K562 (cell line): ENCODE data around the gene PHTF2. TPM values are rescaled to one million over a fixed set of nuclear protein-coding genes. Genes with fewer than 3 reads are reported as not detected.

Experiments
- ATAC-seq: fragments of 200-7000 bp; cut with Tn5 transposase; 3 replicates; pipeline ENCODE4 v1.9.1; 2020; ENCODE audit warnings: moderate library complexity
- BruUV-seq: library from RNA; stranded (reverse); fragments of 400-500 nt; replicated peaks from 2 replicates; lab custom pipeline; 2021; lab: Mats Ljungman, UMichigan
- CTCF ChIA-PET: fragments of 300-600 bp; formaldehyde crosslinking; extraction: SDS; loops from one replicate; lab custom pipeline; 2021; ENCODE audit warnings: low intra/inter-chr PET ratio; lab: Yijun Ruan, JAX
- POLR2A ChIA-PET: fragments of 300-600, 350-650 bp; sonication (Branson Sonifier 250); formaldehyde crosslinking; extraction: SDS; loops from one replicate; lab custom pipeline; 2021; ENCODE audit warnings: antibody characterized with exemption, inconsistent platforms; lab: Yijun Ruan, JAX
- DNase-seq, 4 experiments: peaks; one replicate each; pipeline versions ENCODE4 v3.0.0 to v3.0.0-alpha.2; 2011 to 2018; ENCODE audit warnings: low spot score in 3 of 4, mixed read lengths in 3 of 4; ENCODE audit errors: extremely low read depth in 1 of 4
- FAIRE-seq: peaks from 2 replicates; lab custom pipeline; 2011; peaks lifted over from hg19 to GRCh38; lab: Jason Lieb, UNC
- H2AFZ ChIP-seq: 2 replicates; pipeline ENCODE4 v1.6.0; 2011; ENCODE audit warnings: low read depth, low read length, control low read depth, inconsistent platforms
- H3K27ac ChIP-seq: fragments of 200-600 bp; 3 replicates; pipeline ENCODE4 v1.8.0; 2011; ENCODE audit warnings: low read depth, mild to moderate bottlenecking, control low read depth, inconsistent platforms, low read length, moderate library complexity, mixed read lengths; ENCODE audit errors: extremely low read depth
- H3K27me3 ChIP-seq, 2 experiments: fragments of 300-600 bp in 1 of 2; 2 replicates in 1 of 2; 3 replicates in 1 of 2; pipeline versions ENCODE4 v1.6.0 to v1.8.0; 2011; ENCODE audit warnings: inconsistent platforms in 2 of 2, low read length in 2 of 2, mild to moderate bottlenecking in 1 of 2, mixed read lengths in 1 of 2, moderate library complexity in 1 of 2; ENCODE audit not compliant: control insufficient read depth in 2 of 2, insufficient read depth in 2 of 2
- H3K36me3 ChIP-seq: fragments of 300-600 bp; 3 replicates; pipeline ENCODE4 v1.8.0; 2011; ENCODE audit warnings: mild to moderate bottlenecking, low read length, inconsistent platforms; ENCODE audit not compliant: control insufficient read depth, insufficient read depth
- H3K4me1 ChIP-seq, 2 experiments: fragments of 200-600 bp in 1 of 2; replicated peaks in 1 of 2; 2 replicates in 1 of 2; 3 replicates in 1 of 2; pipeline versions ENCODE4 v1.5.1 to v1.8.0; 2011; ENCODE audit warnings: inconsistent platforms in 2 of 2, low read length in 2 of 2, mild to moderate bottlenecking in 1 of 2, mixed read lengths in 1 of 2, moderate library complexity in 1 of 2; ENCODE audit not compliant: control insufficient read depth in 2 of 2, insufficient read depth in 2 of 2
- H3K4me2 ChIP-seq: 2 replicates; pipeline ENCODE4 v1.6.1; 2011; ENCODE audit warnings: low read length, control low read depth, inconsistent platforms, mixed read lengths; ENCODE audit not compliant: insufficient read depth
- H3K4me3 ChIP-seq: fragments of 200-600 bp; sonication (generic), shearing (Covaris generic); 2 replicates; pipeline ENCODE4 v1.5.1; 2016; ENCODE audit warnings: control low read depth, inconsistent platforms
- H3K79me2 ChIP-seq: fragments of 200-600 bp; 3 replicates; pipeline ENCODE4 v1.8.0; 2011; ENCODE audit warnings: low read length, inconsistent platforms; ENCODE audit not compliant: control insufficient read depth, insufficient read depth
- H3K9ac ChIP-seq, 2 experiments: 2 replicates each; pipeline versions ENCODE4 v1.6.0 to v1.6.1; 2011; ENCODE audit warnings: low read depth in 2 of 2, low read length in 2 of 2, control low read depth in 1 of 2, inconsistent platforms in 1 of 2, mild to moderate bottlenecking in 1 of 2, mixed read lengths in 1 of 2; ENCODE audit not compliant: insufficient read depth in 1 of 2
- H3K9me1 ChIP-seq: one replicate; pipeline ENCODE4 v1.6.0; 2011; ENCODE audit warnings: inconsistent platforms, mild to moderate bottlenecking, low read length, moderate library complexity; ENCODE audit not compliant: control insufficient read depth, insufficient read depth
- H3K9me3 ChIP-seq: replicated peaks from 2 replicates; pipeline ENCODE4 v1.5.1; 2011; ENCODE audit warnings: low read depth, low read length, inconsistent platforms; ENCODE audit not compliant: control insufficient read depth, insufficient read depth
- H4K20me1 ChIP-seq: replicated peaks from 2 replicates; pipeline ENCODE4 v1.6.1; 2011; ENCODE audit warnings: low read length, inconsistent platforms, mixed read lengths; ENCODE audit not compliant: control insufficient read depth, insufficient read depth
- ELK3 ChIP-seq: fragments of 450-650 bp; formaldehyde crosslinking; IDR thresholded peaks from 2 replicates; pipeline ENCODE4 v1.4.0; 2020; ENCODE audit warnings: mild to moderate bottlenecking
- ETV5 ChIP-seq: sonication (generic); formaldehyde crosslinking; IDR thresholded peaks from 2 replicates; pipeline ENCODE4 v1.4.0; 2020; ENCODE audit warnings: low read depth, mild to moderate bottlenecking, missing genetic modification reagents
- ILK ChIP-seq: fragments of 450-650 bp; IDR thresholded peaks from 2 replicates; pipeline ENCODE4 v1.6.1; 2016; ENCODE audit warnings: missing genetic modification characterization, low read depth, mild to moderate bottlenecking, missing compliant biosample characterization, moderate library complexity, borderline replicate concordance
- IRF2 ChIP-seq: sonication (generic); formaldehyde crosslinking; IDR thresholded peaks from 2 replicates; pipeline ENCODE4 v1.8.1; 2022; ENCODE audit warnings: mild to moderate bottlenecking, missing genetic modification reagents
- KDM4B ChIP-seq, 2 experiments: fragments of 450-650 bp in 1 of 2; sonication (generic) in 1 of 2; IDR thresholded peaks; 2 replicates each; pipeline ENCODE4 v1.6.1; 2016 to 2017; ENCODE audit warnings: borderline replicate concordance in 2 of 2, antibody characterized with exemption in 1 of 2, low read depth in 1 of 2, mild to moderate bottlenecking in 1 of 2
- KLF10 ChIP-seq: fragments of 250-450 bp; sonication (Bioruptor Pico); IDR thresholded peaks from 2 replicates; pipeline ENCODE4 v1.6.1; 2021; ENCODE audit warnings: matching md5 sums
- NCOA1 ChIP-seq: fragments of 450-650 bp; IDR thresholded peaks from 2 replicates; pipeline ENCODE4 v1.6.1; 2016; ENCODE audit warnings: low read depth
- NCOA6 ChIP-seq: fragments of 450-650 bp; IDR thresholded peaks from 2 replicates; pipeline ENCODE4 v1.6.1; 2017; ENCODE audit warnings: mild to moderate bottlenecking
- PHB ChIP-seq: fragments of 250-450 bp; sonication (Bioruptor Pico); IDR thresholded peaks from 2 replicates; pipeline ENCODE4 v1.5.0; 2021
- POLR3G ChIP-seq: IDR thresholded peaks from 2 replicates; pipeline ENCODE4 v1.6.1; 2011; ENCODE audit not compliant: insufficient read length, insufficient replicate concordance; ENCODE audit errors: extremely low read depth
- PREB ChIP-seq: sonication (generic); formaldehyde crosslinking; IDR thresholded peaks from 2 replicates; pipeline ENCODE4 v1.8.1; 2023; ENCODE audit warnings: mild to moderate bottlenecking, missing genetic modification reagents
- RBFOX2 ChIP-seq: fragments of 200-400 bp; formaldehyde crosslinking; IDR thresholded peaks from 2 replicates; pipeline ENCODE4 v1.6.1; 2017; ENCODE audit warnings: low read depth, mild to moderate bottlenecking, low read length, moderate library complexity
- RFX1 ChIP-seq: fragments of 450-650 bp; IDR thresholded peaks from 2 replicates; pipeline ENCODE4 v1.6.1; 2016; ENCODE audit warnings: mild to moderate bottlenecking, moderate library complexity
- TGIF2 ChIP-seq: sonication (generic); formaldehyde crosslinking; IDR thresholded peaks from 2 replicates; pipeline ENCODE4 v1.8.1; 2022; ENCODE audit warnings: mild to moderate bottlenecking, missing genetic modification reagents, moderate library complexity
- VEZF1 ChIP-seq: fragments of 200-800 bp; sonication (Bioruptor generic); IDR thresholded peaks from 2 replicates; pipeline ENCODE4 v1.6.1; 2017; ENCODE audit warnings: missing genetic modification characterization, missing compliant biosample characterization
- XRCC5 ChIP-seq: fragments of 200-400 bp; formaldehyde crosslinking; IDR thresholded peaks from 2 replicates; pipeline ENCODE4 v1.6.1; 2017; ENCODE audit warnings: low read depth, mild to moderate bottlenecking, low read length
- ZFP1 ChIP-seq: fragments of 450-650 bp; formaldehyde crosslinking; IDR thresholded peaks from 2 replicates; pipeline ENCODE4 v1.4.0; 2020; ENCODE audit warnings: mild to moderate bottlenecking, mixed read lengths
- ZNF511 ChIP-seq: sonication (generic); formaldehyde crosslinking; IDR thresholded peaks from 2 replicates; pipeline ENCODE4 v1.8.0; 2022; ENCODE audit warnings: mild to moderate bottlenecking, missing genetic modification reagents
- ZNF586 ChIP-seq: fragments of 450-650 bp; formaldehyde crosslinking; conservative IDR thresholded peaks from 2 replicates; pipeline ENCODE4 v1.4.0; 2020; ENCODE audit warnings: mild to moderate bottlenecking, moderate library complexity
- ZSCAN32 ChIP-seq: fragments of 450-650 bp; formaldehyde crosslinking; IDR thresholded peaks from 2 replicates; pipeline ENCODE4 v1.4.0; 2020; ENCODE audit warnings: mild to moderate bottlenecking, moderate library complexity
- WGBS: fragments of 100-300 bp; shearing (Covaris generic); methylation state at CpG from one replicate; pipeline ENCODE4 v1.1.6; 2016; ENCODE audit warnings: low coverage, mixed read lengths; ENCODE audit not compliant: insufficient coverage; ENCODE audit errors: missing lambda C conversion rate; 5-methylcytosine and 5-hydroxymethylcytosine counted together
- in situ Hi-C: fragments of 300-500 bp; cut with MboI; formaldehyde crosslinking; loops from 4 replicates; pipeline ENCODE4 v1.15.0; 2018; ENCODE audit warnings: inconsistent platforms, mixed read lengths
- intact Hi-C: fragments of 100-400 bp; cut with micrococcal nuclease; formaldehyde crosslinking; loops from 2 replicates; pipeline ENCODE4 v1.14.2; 2022
- polyA plus RNA-seq, 8 experiments: library from polyadenylated mRNA; depleted of rRNA in 4 of 8; stranded (reverse) in 5 of 8; unstranded in 3 of 8; fragments of >200 nt; fragmentation: Nextera tagmentation in 2 of 8; fragmentation: Illumina TruSeq in 1 of 8; extraction: Ambion mirVana in 2 of 8; extraction: Trizol in 1 of 8; gene quantifications; 2 replicates each; pipeline versions ENCODE4 v1.2.1 to v1.2.3, GENCODE V29; 2011 to 2014; ENCODE audit warnings: inconsistent platforms in 1 of 8, missing spikeins in 1 of 8
- total RNA-seq, 7 experiments: library from RNA; depleted of rRNA in 6 of 7; stranded (reverse); fragments of >200 nt in 6 of 7; fragmentation: Illumina TruSeq in 2 of 7; extraction: Trizol in 2 of 7; gene quantifications; 2 replicates each; pipeline versions ENCODE4 v1.2.1 to v1.2.3, GENCODE V29; 2011 to 2021; ENCODE audit warnings: low replicate concordance in 1 of 7

PHTF2 gene
- total and polyA plus RNA-seq, 9 of the 15 experiments (the other 6 are each of a cell fraction or from before 2014, with no cell fraction given) = 17.9 to 43.6 (median 25.4) TPM

GRCh38 chr7:77858278-77858677, 59.7 kb downstream of the PHTF2 start:
- H3K4me2 ChIP-seq = no peak overlapping the region
- no peak overlapping the region for H3K4me3 ChIP-seq
- ChIA-PET CTCF (no interaction called here), POLR2A (no interaction called here)
- no TSS peak for BruUV-seq
- H3K27me3 ChIP-seq = no peaks in the 10 kb centered on the region
- no peak for TF ChIP-seq ETV5
- TF ChIP-seq XRCC5 = no peak
- no peak for TF ChIP-seq ELK3 (CRISPR knock-in tag)
- no peak for TF ChIP-seq POLR3G
- no peak for TF ChIP-seq TGIF2 (CRISPR knock-in tag)
- no peak for TF ChIP-seq PHB (CRISPR knock-in tag)
- no peak for TF ChIP-seq ILK
- TF ChIP-seq NCOA1 = no peak
- TF ChIP-seq KLF10 (CRISPR knock-in tag) = no peak
- no peak for TF ChIP-seq IRF2 (CRISPR knock-in tag)
- TF ChIP-seq RFX1 = no peak
- no peak for TF ChIP-seq KDM4B (IDR thresholded peaks at IDR 0.05; ENCODE audit: borderline replicate concordance in 2 of 2, low read depth in 1 of 2)
- no peak for TF ChIP-seq PREB (CRISPR knock-in tag)
- no peak for TF ChIP-seq VEZF1 (CRISPR knock-in tag)
- TF ChIP-seq ZNF511 (CRISPR knock-in tag) = no peak
- TF ChIP-seq ZSCAN32 (CRISPR knock-in tag) = no peak
- no peak for TF ChIP-seq NCOA6
- TF ChIP-seq ZFP1 (CRISPR knock-in tag) = no peak
- no peak for TF ChIP-seq RBFOX2
- no peak for TF ChIP-seq ZNF586 (CRISPR knock-in tag)
- ATAC-seq (no peak), DNase-seq (no peak), FAIRE-seq (no peak)
- H3K9me3 ChIP-seq = no peaks in the 10 kb centered on the region
- peaks cover 58% of the 10 kb centered on the region for H3K79me2 ChIP-seq
- no peak overlapping the region for H2AFZ ChIP-seq
- in situ Hi-C loops = no loop called here
- peaks cover 3% of the 10 kb centered on the region; the same call in 2 of the 3 replicates for H3K36me3 ChIP-seq
- H3K9me1 ChIP-seq = no peaks in the 10 kb centered on the region
- peaks cover 6 to 9% of the 10 kb centered on the region in 2 experiments; a peak in 4 of 5 replicates for H3K4me1 ChIP-seq
- no peak overlapping the region for H3K27ac ChIP-seq
- H4K20me1 ChIP-seq = no peaks in the 10 kb centered on the region
- intact Hi-C loops = no loop called here
- WGBS = 71% methylated on average over 2 of the region's 2 CpGs
- H3K9ac ChIP-seq = no peak overlapping the region
